ENCODE measurements around the gene KMT2E. TPM values are rescaled to one million over a fixed set of nuclear protein-coding genes. Genes with fewer than 3 reads are reported as not detected.

KMT2E gene
- total and polyA plus RNA-seq, 4 experiments from 2014 or later = 109 to 244 (median 218) TPM

GRCh38 chr7:105021967-105022366 is 8.0 kb downstream of the KMT2E start:
- POLR2A ChIA-PET (ENCODE audit: partially characterized antibody) = no interaction called here
- no peak for DNase-seq
- peak overlapping the region; percentile 2 to 69 (median 51) for H3K4me3 Mint-ChIP-seq
- H3K36me3 ChIP-seq (ENCODE audit: insufficient read depth, low read length) = no peaks in the 10 kb centered on the region
- no peaks in the 10 kb centered on the region for H3K9me3 ChIP-seq (ENCODE audit: control insufficient read depth in 1 of 2, low read length in 2 of 2)
- H3K27me3 Mint-ChIP-seq = no peaks in the 10 kb centered on the region
- H3K9me3 Mint-ChIP-seq = no peaks in the 10 kb centered on the region
- H3K4me3 ChIP-seq (ENCODE audit: low read length in 2 of 2) = no peak overlapping the region
- peaks cover 0 to 30% of the 10 kb centered on the region in 2 donors for H3K36me3 Mint-ChIP-seq
- CTCF ChIA-PET (ENCODE audit: partially characterized antibody) = no interaction called here
- peaks cover 60 to 97% (median 77%) of the 10 kb centered on the region in 4 donors for H3K4me1 Mint-ChIP-seq
- H3K27ac ChIP-seq (ENCODE audit: low read depth, low read length) = no peak overlapping the region
- peak overlapping the region in 2 of 7 donors; percentile 19 to 81 for H3K27ac Mint-ChIP-seq
- intact Hi-C loops (cut with micrococcal nuclease) = loop anchor here (1.0 kb wide), 1 partner anchor 8 kb away; no protein-coding TSS in a partner anchor
- H3K4me1 ChIP-seq (ENCODE audit: insufficient read depth, low read length) = peaks cover 98% of the 10 kb centered on the region
- no peaks in the 10 kb centered on the region for H3K27me3 ChIP-seq (ENCODE audit: insufficient read depth, low read length)

GRCh38 chr7:105022458-105022857 is 8.5 kb downstream of the KMT2E start:
- Histone ChIP-seq H3K4me3 (ENCODE audit: low read length in 2 of 2) (no peak overlapping the region), H3K27ac (ENCODE audit: low read depth, low read length) (no peak overlapping the region), H3K36me3 (ENCODE audit: insufficient read depth, low read length) (no peaks in the 10 kb centered on the region), H3K27me3 (ENCODE audit: insufficient read depth, low read length) (no peaks in the 10 kb centered on the region), H3K9me3 (ENCODE audit: control insufficient read depth in 1 of 2, low read length in 2 of 2) (no peaks in the 10 kb centered on the region), H3K4me1 (ENCODE audit: insufficient read depth, low read length) (peaks cover 98% of the 10 kb centered on the region)
- ChIA-PET CTCF (ENCODE audit: partially characterized antibody) (no interaction called here), POLR2A (ENCODE audit: partially characterized antibody) (interaction anchor here (0.7 kb wide), 1 partner anchor 9 kb away, joined by 4 read pairs; no protein-coding TSS in a partner anchor)
- Mint-ChIP-seq H3K27ac (peak overlapping the region in 4 of 7 donors; percentile 19 to 81 (median 51)), H3K36me3 (peaks cover 0 to 25% of the 10 kb centered on the region in 2 donors), H3K4me1 (peaks cover 60 to 97% (median 76%) of the 10 kb centered on the region in 4 donors), H3K4me3 (peak overlapping the region; percentile 31 to 69 (median 56)), H3K27me3 (no peaks in the 10 kb centered on the region), H3K9me3 (no peaks in the 10 kb centered on the region)
- DNase-seq = no peak
- intact Hi-C loops (cut with micrococcal nuclease) = no loop called here

GRCh38 chr7:105024734-105025133 is 10.7 kb downstream of the KMT2E start:
- H3K27me3 Mint-ChIP-seq = no peaks in the 10 kb centered on the region
- POLR2A ChIA-PET (ENCODE audit: partially characterized antibody) = interaction anchor here (0.9 to 5.6 kb wide), 2 partner anchors 12 to 42 kb away, joined by 3 to 102 read pairs; partner anchors contain the start of gene KMT2E
- H3K4me3 Mint-ChIP-seq = peak overlapping the region in 5 of 8 donors; percentile 36 to 77 (median 66)
- H3K27me3 ChIP-seq (ENCODE audit: insufficient read depth, low read length) = no peaks in the 10 kb centered on the region
- H3K27ac Mint-ChIP-seq = peak overlapping the region in 2 of 7 donors; percentile 43 to 81
- no peaks in the 10 kb centered on the region for H3K36me3 ChIP-seq (ENCODE audit: insufficient read depth, low read length)
- CTCF ChIA-PET (ENCODE audit: partially characterized antibody) = interaction anchor here (1.0 to 1.2 kb wide), 3 partner anchors 9 to 44 kb away, joined by 3 to 4 read pairs (median 3); no protein-coding TSS in a partner anchor
- H3K9me3 ChIP-seq (ENCODE audit: control insufficient read depth in 1 of 2, low read length in 2 of 2) = no peaks in the 10 kb centered on the region
- peaks cover 0 to 2% (median 0%) of the 10 kb centered on the region in 8 donors for H3K9me3 Mint-ChIP-seq
- intact Hi-C loops (cut with micrococcal nuclease) = loop anchor here (1.0 kb wide), 1 partner anchor 7 kb away; no protein-coding TSS in a partner anchor
- no peak overlapping the region for H3K4me3 ChIP-seq (ENCODE audit: low read length in 2 of 2)
- no peak overlapping the region for H3K27ac ChIP-seq (ENCODE audit: low read depth, low read length)
- H3K4me1 Mint-ChIP-seq = peaks cover 65 to 97% (median 82%) of the 10 kb centered on the region in 4 donors
- peaks cover 98% of the 10 kb centered on the region for H3K4me1 ChIP-seq (ENCODE audit: insufficient read depth, low read length)
- peaks cover 0 to 24% of the 10 kb centered on the region in 2 donors for H3K36me3 Mint-ChIP-seq
- DNase-seq = no peak

- peak overlapping the region in 5 of 7 donors; percentile 7 to 68 (median 16) for H3K27ac Mint-ChIP-seq
- no peak for DNase-seq
- H3K4me3 Mint-ChIP-seq = peak overlapping the region in 7 of 8 donors; percentile 5 to 71 (median 56)
- H3K27me3 ChIP-seq (ENCODE audit: insufficient read depth, low read length) = no peaks in the 10 kb centered on the region
- peaks cover 90% of the 10 kb centered on the region for H3K4me1 ChIP-seq (ENCODE audit: insufficient read depth, low read length)
- H3K4me1 Mint-ChIP-seq = peaks cover 62 to 94% (median 79%) of the 10 kb centered on the region in 4 donors
- H3K4me3 ChIP-seq (ENCODE audit: low read length in 2 of 2) = no peak overlapping the region
- H3K27ac ChIP-seq (ENCODE audit: low read depth, low read length) = no peak overlapping the region
- ChIA-PET POLR2A (ENCODE audit: partially characterized antibody) (interaction anchor here (0.6 to 5.6 kb wide), 4 partner anchors 8 to 43 kb away, joined by 3 to 102 read pairs (median 6); partner anchors contain the start of gene KMT2E), CTCF (ENCODE audit: partially characterized antibody) (interaction anchor here (0.6 to 1.9 kb wide), 11 partner anchors 9 to 85 kb away, joined by 3 to 8 read pairs (median 5); no protein-coding TSS in a partner anchor)
- no peaks in the 10 kb centered on the region for H3K9me3 ChIP-seq (ENCODE audit: control insufficient read depth in 1 of 2, low read length in 2 of 2)
- H3K36me3 ChIP-seq (ENCODE audit: insufficient read depth, low read length) = no peaks in the 10 kb centered on the region
- peaks cover 0 to 21% of the 10 kb centered on the region in 2 donors for H3K36me3 Mint-ChIP-seq
- intact Hi-C loops (cut with micrococcal nuclease) = no loop called here
- no peaks in the 10 kb centered on the region for H3K27me3 Mint-ChIP-seq
- H3K9me3 Mint-ChIP-seq = peaks cover 0 to 2% (median 0%) of the 10 kb centered on the region in 8 donors
Observed at GRCh38 chr7:105026750-105027149, 12.7 kb downstream of the KMT2E start.

GRCh38 chr7:105027176-105027853 is 13.3 kb downstream of the KMT2E start:
- ChIA-PET CTCF (ENCODE audit: partially characterized antibody) (interaction anchor here (1.3 to 2.0 kb wide), 8 partner anchors 9 to 46 kb away, joined by 3 to 8 read pairs (median 6); no protein-coding TSS in a partner anchor), POLR2A (ENCODE audit: partially characterized antibody) (interaction anchor here (1.9 to 5.6 kb wide), 3 partner anchors 10 to 44 kb away, joined by 6 to 102 read pairs (median 6); partner anchors contain the start of gene KMT2E)
- H3K36me3 ChIP-seq (ENCODE audit: insufficient read depth, low read length) = no peaks in the 10 kb centered on the region
- Mint-ChIP-seq H3K4me3 (peak overlapping the region in 6 of 8 donors; percentile 25 to 70 (median 50)), H3K9me3 (peaks cover 0 to 2% (median 0%) of the 10 kb centered on the region in 8 donors), H3K36me3 (peaks cover 0 to 19% of the 10 kb centered on the region in 2 donors), H3K27ac (peak overlapping the region in 3 of 7 donors; percentile 7 to 68 (median 53)), H3K4me1 (peaks cover 59 to 90% (median 77%) of the 10 kb centered on the region in 4 donors), H3K27me3 (no peaks in the 10 kb centered on the region)
- H3K4me3 ChIP-seq (ENCODE audit: low read length in 2 of 2) = no peak overlapping the region
- H3K4me1 ChIP-seq (ENCODE audit: insufficient read depth, low read length) = peaks cover 84% of the 10 kb centered on the region
- H3K27ac ChIP-seq (ENCODE audit: low read depth, low read length) = no peak overlapping the region
- no peaks in the 10 kb centered on the region for H3K27me3 ChIP-seq (ENCODE audit: insufficient read depth, low read length)
- intact Hi-C loops (cut with micrococcal nuclease) = no loop called here
- no peaks in the 10 kb centered on the region for H3K9me3 ChIP-seq (ENCODE audit: control insufficient read depth in 1 of 2, low read length in 2 of 2)
- no peak for DNase-seq

GRCh38 chr7:105028004-105028403 is 14.0 kb downstream of the KMT2E start:
- Mint-ChIP-seq H3K4me3 (peak overlapping the region in 6 of 8 donors; percentile 27 to 63 (median 40)), H3K27ac (peak overlapping the region in 2 of 7 donors; percentile 24 to 59), H3K27me3 (no peaks in the 10 kb centered on the region)

More at GRCh38 chr7:105028004-105028403, 14.0 kb downstream of the KMT2E start:
- Histone ChIP-seq H3K9me3 (ENCODE audit: control insufficient read depth in 1 of 2, low read length in 2 of 2) (no peaks in the 10 kb centered on the region), H3K27ac (ENCODE audit: low read depth, low read length) (no peak overlapping the region), H3K4me1 (ENCODE audit: insufficient read depth, low read length) (peaks cover 84% of the 10 kb centered on the region), H3K27me3 (ENCODE audit: insufficient read depth, low read length) (no peaks in the 10 kb centered on the region), H3K36me3 (ENCODE audit: insufficient read depth, low read length) (no peaks in the 10 kb centered on the region), H3K4me3 (ENCODE audit: low read length in 2 of 2) (no peak overlapping the region)
- DNase-seq = no peak
- H3K4me1 Mint-ChIP-seq = peaks cover 56 to 89% (median 74%) of the 10 kb centered on the region in 4 donors
- ChIA-PET POLR2A (ENCODE audit: partially characterized antibody) (interaction anchor here (1.0 to 5.6 kb wide), 4 partner anchors 9 to 44 kb away, joined by 3 to 102 read pairs (median 4); partner anchors contain the start of gene KMT2E), CTCF (ENCODE audit: partially characterized antibody) (interaction anchor here (1.3 to 2.0 kb wide), 6 partner anchors 10 to 47 kb away, joined by 4 to 7 read pairs (median 6); no protein-coding TSS in a partner anchor)
- H3K36me3 Mint-ChIP-seq = peaks cover 0 to 19% of the 10 kb centered on the region in 2 donors
- intact Hi-C loops (cut with micrococcal nuclease) = no loop called here
- peaks cover 0 to 2% (median 0%) of the 10 kb centered on the region in 8 donors for H3K9me3 Mint-ChIP-seq

All from CD4-positive, alpha-beta memory T cell (primary cell).